Sigmoid colon (tissue), 4 donors: Measurements from ENCODE around the gene DIRAS3.

ENCODE experiments used
- POLR2AphosphoS5 ChIP-seq, 4 donors: sonication (generic); formaldehyde crosslinking; IDR thresholded peaks; one replicate each; pipeline ENCODE4 v1.6.1; 2017; ENCODE audit warnings: antibody characterized with exemption in 4 of 4
- TF ChIP-seq, protein P1 (sequence below), 4 experiments: fragments of 450-650 bp in 3 of 4; fragments of 200-600 bp in 1 of 4; IDR thresholded peaks; one replicate each; pipeline ENCODE4 v1.5.1; 2016 to 2019; ENCODE audit warnings: antibody characterized with exemption in 4 of 4, mild to moderate bottlenecking in 3 of 4, moderate library complexity in 2 of 4

DNA sequence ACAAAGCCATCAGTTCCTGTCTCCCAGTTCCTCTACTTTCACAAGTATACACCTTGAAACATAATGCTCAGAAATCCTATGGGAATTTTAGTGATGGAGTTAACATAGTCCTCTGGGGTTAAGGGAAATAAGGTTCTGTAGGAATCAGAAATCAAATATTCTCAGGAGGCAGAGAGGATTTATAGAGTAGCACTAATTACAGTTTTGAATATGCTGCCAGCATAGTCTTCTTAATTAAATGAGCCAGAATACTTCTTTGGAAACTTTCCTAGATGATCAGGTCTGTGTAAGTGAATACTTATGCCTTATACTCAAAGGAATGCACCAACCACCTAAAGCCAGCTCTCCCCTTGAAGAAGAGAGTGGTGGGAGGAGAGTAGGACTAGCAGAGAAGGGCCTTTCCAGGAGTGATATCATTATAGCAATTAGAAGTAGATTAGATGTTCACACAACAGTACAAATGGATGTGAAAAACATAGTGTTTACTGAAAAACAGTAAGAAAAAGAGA, 31.4 kb upstream of the DIRAS3 start:
- TF ChIP-seq, protein P1, sequence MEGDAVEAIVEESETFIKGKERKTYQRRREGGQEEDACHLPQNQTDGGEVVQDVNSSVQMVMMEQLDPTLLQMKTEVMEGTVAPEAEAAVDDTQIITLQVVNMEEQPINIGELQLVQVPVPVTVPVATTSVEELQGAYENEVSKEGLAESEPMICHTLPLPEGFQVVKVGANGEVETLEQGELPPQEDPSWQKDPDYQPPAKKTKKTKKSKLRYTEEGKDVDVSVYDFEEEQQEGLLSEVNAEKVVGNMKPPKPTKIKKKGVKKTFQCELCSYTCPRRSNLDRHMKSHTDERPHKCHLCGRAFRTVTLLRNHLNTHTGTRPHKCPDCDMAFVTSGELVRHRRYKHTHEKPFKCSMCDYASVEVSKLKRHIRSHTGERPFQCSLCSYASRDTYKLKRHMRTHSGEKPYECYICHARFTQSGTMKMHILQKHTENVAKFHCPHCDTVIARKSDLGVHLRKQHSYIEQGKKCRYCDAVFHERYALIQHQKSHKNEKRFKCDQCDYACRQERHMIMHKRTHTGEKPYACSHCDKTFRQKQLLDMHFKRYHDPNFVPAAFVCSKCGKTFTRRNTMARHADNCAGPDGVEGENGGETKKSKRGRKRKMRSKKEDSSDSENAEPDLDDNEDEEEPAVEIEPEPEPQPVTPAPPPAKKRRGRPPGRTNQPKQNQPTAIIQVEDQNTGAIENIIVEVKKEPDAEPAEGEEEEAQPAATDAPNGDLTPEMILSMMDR (IDR thresholded peaks at IDR 0.05), result no peak
- no peak for TF ChIP-seq POLR2AphosphoS5 (IDR thresholded peaks at IDR 0.05)
